OCI-LY7 (cell line): ENCODE results near the gene ST6GALNAC5. TPM values are rescaled to one million over a fixed set of nuclear protein-coding genes. Genes with fewer than 3 reads are reported as not detected.

ENCODE experiments used
- BruUV-seq: library from RNA; stranded (reverse); fragments of 400-500 nt; replicated peaks from 2 replicates; lab custom pipeline; 2021; lab: Mats Ljungman, UMichigan
- CTCF ChIA-PET: fragments of 300-600 bp; sonication (Branson Sonifier 250); formaldehyde crosslinking; loops from one replicate; lab custom pipeline; 2022; ENCODE audit warnings: antibody characterized with exemption; ENCODE audit not compliant: unreplicated experiment; lab: Charles Lee
- POLR2A ChIA-PET: fragments of 300-600 bp; sonication (Branson Sonifier 250); formaldehyde crosslinking; loops from one replicate; lab custom pipeline; 2022; ENCODE audit warnings: antibody characterized with exemption; lab: Charles Lee
- DNase-seq: peaks from one replicate; pipeline ENCODE4 v3.0.0-alpha.2; 2015; ENCODE audit warnings: low spot score
- H2AFZ ChIP-seq: fragments of 200-600 bp; sonication (generic), shearing (Covaris generic); 2 replicates; pipeline ENCODE4 v1.6.1; 2014; ENCODE audit warnings: mild to moderate bottlenecking, antibody characterized with exemption, low read length, moderate library complexity
- H3K27ac ChIP-seq: fragments of 200-600 bp; sonication (generic); 2 replicates; pipeline ENCODE4 v1.5.1; 2014; ENCODE audit warnings: mixed run types, low read depth, mild to moderate bottlenecking, moderate library complexity, low read length, inconsistent platforms; ENCODE audit not compliant: poor library complexity, severe bottlenecking
- H3K36me3 ChIP-seq: fragments of 200-600 bp; sonication (generic); 2 replicates; pipeline ENCODE4 v1.6.1; 2014; ENCODE audit warnings: mild to moderate bottlenecking, antibody characterized with exemption, low read length, moderate library complexity, mixed read lengths; ENCODE audit not compliant: insufficient read depth
- H3K4me1 ChIP-seq: fragments of 200-600 bp; sonication (generic); 2 replicates; pipeline ENCODE4 v1.5.1; 2014; ENCODE audit warnings: mild to moderate bottlenecking, low read length; ENCODE audit not compliant: insufficient read depth, poor library complexity, severe bottlenecking
- H3K4me2 ChIP-seq: fragments of 200-600 bp; sonication (generic); 2 replicates; pipeline ENCODE4 v1.6.1; 2014; ENCODE audit warnings: mild to moderate bottlenecking, low read length
- H3K4me3 ChIP-seq: fragments of 200-600 bp; sonication (generic); 2 replicates; pipeline ENCODE4 v1.5.1; 2014; ENCODE audit warnings: mild to moderate bottlenecking, low read depth, low read length; ENCODE audit not compliant: poor library complexity, severe bottlenecking
- H3K79me2 ChIP-seq: fragments of 200-600 bp; sonication (generic); 2 replicates; pipeline ENCODE4 v1.6.1; 2016; ENCODE audit warnings: low read depth, mild to moderate bottlenecking, low read length, moderate library complexity, mixed read lengths; ENCODE audit not compliant: insufficient read depth
- H3K9me2 ChIP-seq: fragments of 200-600 bp; sonication (generic); 2 replicates; pipeline ENCODE4 v1.6.1; 2016; ENCODE audit warnings: mild to moderate bottlenecking, low read length, mixed read lengths; ENCODE audit not compliant: insufficient read depth
- H3K9me3 ChIP-seq: fragments of 200-600 bp; sonication (generic); 2 replicates; pipeline ENCODE4 v1.6.1; 2014; ENCODE audit warnings: mild to moderate bottlenecking, mixed run types, low read length, mixed read lengths
- H4K20me1 ChIP-seq: fragments of 200-600 bp; sonication (generic); 2 replicates; pipeline ENCODE4 v1.6.1; 2014; ENCODE audit warnings: mild to moderate bottlenecking, antibody characterized with exemption, low read length, moderate library complexity, mixed read lengths; ENCODE audit not compliant: insufficient read depth
- CTCF ChIP-seq: fragments of 200-600 bp; sonication (generic); conservative IDR thresholded peaks from 2 replicates; pipeline ENCODE4 v1.5.1; 2014; ENCODE audit warnings: mild to moderate bottlenecking, antibody characterized with exemption, low read length, moderate library complexity, mixed read lengths
- EZH2phosphoT487 ChIP-seq: fragments of 200-600 bp; sonication (generic); IDR thresholded peaks from 2 replicates; pipeline ENCODE4 v1.6.1; 2018; ENCODE audit warnings: low read depth, borderline replicate concordance, mild to moderate bottlenecking, mixed run types, antibody characterized with exemption, low read length, moderate library complexity, mixed read lengths
- intact Hi-C: fragments of 100-400 bp; cut with micrococcal nuclease; formaldehyde crosslinking; loops from one replicate; pipeline ENCODE4 v1.10.0; 2022; ENCODE audit not compliant: unreplicated experiment
- total RNA-seq, 2 experiments: library from RNA; depleted of rRNA in 1 of 2; stranded (reverse); fragments of >200 nt in 1 of 2; shearing (Covaris generic) in 1 of 2; gene quantifications; 2 replicates each; pipeline ENCODE4 v1.2.3, GENCODE V29; 2014 to 2022

The ST6GALNAC5 gene
- total RNA-seq, 2 experiments from 2014 or later = not detected

- DNase-seq = no peak
- Histone ChIP-seq H3K79me2 (no peaks in the 10 kb centered on the region), H3K27ac (no peak overlapping the region), H3K9me2 (no peaks in the 10 kb centered on the region), H3K36me3 (no peaks in the 10 kb centered on the region), H2AFZ (no peak overlapping the region), H3K4me2 (no peak overlapping the region), H3K4me3 (no peak overlapping the region), H3K4me1 (no peaks in the 10 kb centered on the region), H4K20me1 (no peaks in the 10 kb centered on the region), H3K9me3 (no peaks in the 10 kb centered on the region)
- intact Hi-C loops = no loop called here
- POLR2A ChIA-PET = interaction anchor here (0.9 kb wide), 1 partner anchor 12 kb away, joined by 3 read pairs; no protein-coding TSS in a partner anchor
- no TSS peak for BruUV-seq
- TF ChIP-seq CTCF (no peak), EZH2phosphoT487 (no peak)
- CTCF ChIA-PET = no interaction called here
Measured at GRCh38 chr1:77089756-77090155, 222.5 kb downstream of the ST6GALNAC5 start.

GRCh38 chr1:77095236-77095635 lies 228.0 kb downstream of the ST6GALNAC5 start:
- no peaks in the 10 kb centered on the region for H3K36me3 ChIP-seq
- H4K20me1 ChIP-seq = no peaks in the 10 kb centered on the region
- no peak overlapping the region for H3K4me2 ChIP-seq
- no peaks in the 10 kb centered on the region for H3K79me2 ChIP-seq
- intact Hi-C loops = no loop called here
- no peaks in the 10 kb centered on the region for H3K4me1 ChIP-seq
- no peaks in the 10 kb centered on the region for H3K9me3 ChIP-seq
- CTCF ChIA-PET = no interaction called here
- POLR2A ChIA-PET = interaction anchor here (0.5 kb wide), 1 partner anchor 35 kb away, joined by 3 read pairs; no protein-coding TSS in a partner anchor
- TF ChIP-seq EZH2phosphoT487 (no peak), CTCF (no peak)
- DNase-seq = no peak
- no peak overlapping the region for H3K4me3 ChIP-seq
- no peak overlapping the region for H2AFZ ChIP-seq
- BruUV-seq = no TSS peak
- H3K27ac ChIP-seq = no peak overlapping the region
- no peaks in the 10 kb centered on the region for H3K9me2 ChIP-seq

GRCh38 chr1:77096496-77097255 lies 229.4 kb downstream of the ST6GALNAC5 start:
- CTCF ChIA-PET = no interaction called here
- intact Hi-C loops = no loop called here

More at GRCh38 chr1:77096496-77097255, 229.4 kb downstream of the ST6GALNAC5 start:
- Histone ChIP-seq H3K4me3 (no peak overlapping the region), H2AFZ (no peak overlapping the region), H4K20me1 (no peaks in the 10 kb centered on the region), H3K27ac (no peak overlapping the region), H3K36me3 (no peaks in the 10 kb centered on the region), H3K4me1 (no peaks in the 10 kb centered on the region), H3K9me2 (no peaks in the 10 kb centered on the region), H3K9me3 (no peaks in the 10 kb centered on the region), H3K4me2 (no peak overlapping the region), H3K79me2 (no peaks in the 10 kb centered on the region)
- no peak for TF ChIP-seq CTCF
- no peak for TF ChIP-seq EZH2phosphoT487
- POLR2A ChIA-PET = interaction anchor here (0.7 to 1.2 kb wide), 2 partner anchors 8 to 210 kb away, joined by 3 to 4 read pairs; no protein-coding TSS in a partner anchor
- no TSS peak for BruUV-seq
- no peak for DNase-seq
